HepG2 (cell line): ENCODE measurements around the gene PSORS1C1. TPM values are rescaled to one million over a fixed set of nuclear protein-coding genes. Genes with fewer than 3 reads are reported as not detected.
"Not testable (repeated sequence)": the region's sequence is repeated elsewhere in the genome, so short reads cannot be mapped to it uniquely, and the experiment has no call there.

Experiments
- ATAC-seq: fragments of 200-7000 bp; cut with Tn5 transposase; 3 replicates; pipeline ENCODE4 v1.9.1; 2020; ENCODE audit warnings: mild to moderate bottlenecking, moderate library complexity
- BruUV-seq: library from RNA; stranded (reverse); fragments of 400-500 nt; replicated peaks from 2 replicates; lab custom pipeline; 2021; lab: Mats Ljungman, UMichigan
- CTCF ChIA-PET: fragments of 300-600 bp; formaldehyde crosslinking; extraction: SDS; loops from one replicate; lab custom pipeline; 2021; ENCODE audit warnings: low total read pairs, inconsistent platforms, low intra/inter-chr PET ratio; lab: Yijun Ruan, JAX
- POLR2A ChIA-PET: fragments of 350-600 bp; sonication (Branson Sonifier 250); formaldehyde crosslinking; loops from one replicate; lab custom pipeline; 2020; ENCODE audit warnings: antibody characterized with exemption, inconsistent platforms; lab: Yijun Ruan, JAX
- DNase-seq: peaks from one replicate; pipeline ENCODE4 v3.0.0-alpha.2; 2015; ENCODE audit warnings: low spot score
- FAIRE-seq: peaks from 3 replicates; lab custom pipeline; 2011; peaks lifted over from hg19 to GRCh38; lab: Jason Lieb, UNC
- H2AFZ ChIP-seq: one replicate; pipeline ENCODE4 v1.6.1; 2011; ENCODE audit warnings: low read length, inconsistent platforms
- H3K27ac ChIP-seq: fragments of 300-600 bp; 3 replicates; pipeline ENCODE4 v1.8.0; 2011; ENCODE audit warnings: mixed run types, mild to moderate bottlenecking, mixed read lengths, low read length, inconsistent platforms; ENCODE audit not compliant: insufficient read depth; ENCODE audit errors: extremely low read length
- H3K27me3 ChIP-seq, 2 experiments: fragments of 200-600 bp in 1 of 2; 2 replicates in 1 of 2; 3 replicates in 1 of 2; pipeline versions ENCODE4 v1.6.0 to v1.8.0; 2011; ENCODE audit warnings: low read length in 2 of 2, mild to moderate bottlenecking in 2 of 2, moderate library complexity in 2 of 2, inconsistent platforms in 1 of 2; ENCODE audit not compliant: insufficient read depth in 2 of 2, control insufficient read depth in 1 of 2
- H3K36me3 ChIP-seq, 2 experiments: fragments of 200-600 bp in 1 of 2; replicated peaks in 1 of 2; 2 replicates in 1 of 2; 3 replicates in 1 of 2; pipeline versions ENCODE4 v1.5.1 to v1.8.0; 2011; ENCODE audit warnings: low read length in 2 of 2, inconsistent platforms in 1 of 2; ENCODE audit not compliant: insufficient read depth in 2 of 2, control insufficient read depth in 1 of 2
- H3K4me1 ChIP-seq: 2 replicates; pipeline ENCODE4 v1.5.1; 2012; ENCODE audit warnings: low read length, inconsistent platforms; ENCODE audit not compliant: insufficient read depth
- H3K4me2 ChIP-seq: 2 replicates; pipeline ENCODE4 v1.6.0; 2011; ENCODE audit warnings: low read depth, low read length, inconsistent platforms
- H3K4me3 ChIP-seq, 3 experiments: fragments of 200-600 bp in 1 of 3; sonication (generic), shearing (Covaris generic) in 1 of 3; replicated peaks in 1 of 3; 2 replicates each; pipeline ENCODE4 v1.5.1; 2011 to 2016; ENCODE audit warnings: low read length in 3 of 3, inconsistent platforms in 2 of 3, low read depth in 2 of 3, mild to moderate bottlenecking in 2 of 3, control low read depth in 1 of 3, mixed read lengths in 1 of 3; ENCODE audit not compliant: insufficient read depth in 1 of 3
- H3K79me2 ChIP-seq: one replicate; pipeline ENCODE4 v1.6.1; 2011; ENCODE audit warnings: low read length, inconsistent platforms; ENCODE audit not compliant: insufficient read depth
- H3K9ac ChIP-seq: 2 replicates; pipeline ENCODE4 v1.6.0; 2011; ENCODE audit warnings: mild to moderate bottlenecking, low read depth, low read length, inconsistent platforms; ENCODE audit not compliant: insufficient read depth
- H3K9me3 ChIP-seq: 2 replicates; pipeline ENCODE4 v1.5.1; 2012; ENCODE audit warnings: mild to moderate bottlenecking, low read length
- H4K20me1 ChIP-seq: 2 replicates; pipeline ENCODE4 v1.6.0; 2011; ENCODE audit warnings: inconsistent platforms, mild to moderate bottlenecking, low read length, moderate library complexity; ENCODE audit not compliant: insufficient read depth
- ARID2 ChIP-seq: sonication (generic); formaldehyde crosslinking; IDR thresholded peaks from 2 replicates; pipeline ENCODE4 v1.8.1; 2022; ENCODE audit warnings: mild to moderate bottlenecking, missing genetic modification reagents, borderline replicate concordance
- FOXK2 ChIP-seq: fragments of 450-650 bp; IDR thresholded peaks from 2 replicates; pipeline ENCODE4 v1.6.1; 2016
- HNRNPLL ChIP-seq: fragments of 200-400 bp; formaldehyde crosslinking; IDR thresholded peaks from 2 replicates; pipeline ENCODE4 v1.6.1; 2017; ENCODE audit warnings: mild to moderate bottlenecking, low read depth, low read length; ENCODE audit not compliant: poor library complexity, severe bottlenecking
- HOMEZ ChIP-seq: IDR thresholded peaks from 2 replicates; pipeline ENCODE4 v1.6.1; 2016; ENCODE audit warnings: low read depth
- JUN ChIP-seq: sonication (generic); formaldehyde crosslinking; IDR thresholded peaks from 2 replicates; pipeline ENCODE4 v1.4.0; 2020; ENCODE audit warnings: mild to moderate bottlenecking, missing genetic modification reagents
- MAZ ChIP-seq, 2 experiments: sonication (generic) in 1 of 2; formaldehyde crosslinking in 1 of 2; IDR thresholded peaks; 2 replicates each; pipeline versions ENCODE4 v1.5.0 to v1.6.1; 2012 to 2020; ENCODE audit warnings: low read depth in 2 of 2, mild to moderate bottlenecking in 2 of 2, borderline replicate concordance in 1 of 2, improper control_type of control experiment in 1 of 2, low read length in 1 of 2, missing genetic modification reagents in 1 of 2, moderate library complexity in 1 of 2
- NR2C2 ChIP-seq: sonication (generic); formaldehyde crosslinking; IDR thresholded peaks from 2 replicates; pipeline ENCODE4 v1.4.0; 2020; ENCODE audit warnings: missing genetic modification reagents, mild to moderate bottlenecking, moderate library complexity, borderline replicate concordance
- NR2F2 ChIP-seq: IDR thresholded peaks from 2 replicates; pipeline ENCODE4 v1.6.1; 2012; ENCODE audit warnings: low read depth, inconsistent platforms, borderline replicate concordance
- PBX2 ChIP-seq: IDR thresholded peaks from 2 replicates; pipeline ENCODE4 v1.6.1; 2016; ENCODE audit warnings: control low read depth
- POLR2AphosphoS2 ChIP-seq: IDR thresholded peaks from 2 replicates; pipeline ENCODE4 v1.6.1; 2011; ENCODE audit warnings: low read depth, low read length, improper control_type of control experiment
- SNAPC2 ChIP-seq: sonication (generic); formaldehyde crosslinking; IDR thresholded peaks from 2 replicates; pipeline ENCODE4 v1.8.1; 2022; ENCODE audit warnings: mild to moderate bottlenecking, missing genetic modification reagents
- SRY ChIP-seq: sonication (generic); formaldehyde crosslinking; IDR thresholded peaks from 2 replicates; pipeline ENCODE4 v1.8.0; 2022; ENCODE audit warnings: mild to moderate bottlenecking, missing genetic modification reagents
- TBX3 ChIP-seq: fragments of 450-650 bp; IDR thresholded peaks from 2 replicates; pipeline ENCODE4 v1.6.1; 2017; ENCODE audit warnings: antibody characterized with exemption, mild to moderate bottlenecking, inconsistent platforms, borderline replicate concordance
- TCF7L2 ChIP-seq: IDR thresholded peaks from 2 replicates; pipeline ENCODE4 v1.6.1; 2011; ENCODE audit warnings: mild to moderate bottlenecking, low read depth, low read length, moderate library complexity
- TEF ChIP-seq: sonication (generic); formaldehyde crosslinking; IDR thresholded peaks from 2 replicates; pipeline ENCODE4 v1.5.0; 2020; ENCODE audit warnings: missing genetic modification reagents
- ZNF331 ChIP-seq: sonication (generic); formaldehyde crosslinking; IDR thresholded peaks from 2 replicates; pipeline ENCODE4 v1.4.0; 2020; ENCODE audit warnings: missing genetic modification reagents
- WGBS: methylation state at CpG from one replicate; pipeline ENCODE4 v1.1.6; 2017; ENCODE audit warnings: low lambda C conversion rate; 5-methylcytosine and 5-hydroxymethylcytosine counted together
- in situ Hi-C: cut with HindIII; loops from 2 replicates; pipeline ENCODE4 v1.10.0; 2017; ENCODE audit warnings: low pct_unique_long_range_greater_than_20kb; ENCODE audit not compliant: extremely low pct_ligation_motif_present
- intact Hi-C: fragments of 100-400 bp; cut with micrococcal nuclease; formaldehyde crosslinking; loops from one replicate; pipeline ENCODE4 v1.10.0; 2022; ENCODE audit not compliant: unreplicated experiment
- polyA plus RNA-seq, 8 experiments: library from polyadenylated mRNA; depleted of rRNA in 3 of 8; stranded (reverse) in 7 of 8; unstranded in 1 of 8; fragments of >200 nt; fragmentation: Illumina TruSeq in 4 of 8; extraction: Trizol in 4 of 8; gene quantifications; 2 replicates each; pipeline versions ENCODE4 v1.2.1 to v1.2.3, GENCODE V29; 2011 to 2016; ENCODE audit warnings: low read depth in 4 of 8, missing spikeins in 1 of 8, mixed read lengths in 1 of 8; ENCODE audit not compliant: insufficient read depth in 1 of 8
- total RNA-seq, 5 experiments: library from RNA; depleted of rRNA; stranded (reverse); fragments of >200 nt; fragmentation: Illumina TruSeq; extraction: Trizol; gene quantifications; 2 replicates each; pipeline ENCODE4 v1.2.3, GENCODE V29; 2016; ENCODE audit warnings: low read depth in 1 of 5

PSORS1C1 gene
- total and polyA plus RNA-seq, 2 of the 13 experiments (the other 11 are each of a cell fraction or from before 2014, with no cell fraction given): 0.01 to 0.02 TPM

GRCh38 chr6:31065556-31065955, 49.0 kb upstream of the PSORS1C1 start:
- no peak overlapping the region for H3K4me3 ChIP-seq
- H3K27ac ChIP-seq: no peak overlapping the region
- 9% methylated on average over 2 of the region's 2 CpGs for WGBS
- no peak overlapping the region for H3K9ac ChIP-seq
- no peaks in the 10 kb centered on the region for H3K79me2 ChIP-seq
- no peak for TF ChIP-seq POLR2AphosphoS2
- no peak for TF ChIP-seq HNRNPLL
- TF ChIP-seq ZNF331 (CRISPR knock-in tag): no peak
- TF ChIP-seq NR2C2 (CRISPR knock-in tag): no peak
- no peak for TF ChIP-seq NR2F2
- TF ChIP-seq JUN (CRISPR knock-in tag): no peak
- TF ChIP-seq TCF7L2: no peak
- TF ChIP-seq MAZ (IDR thresholded peaks at IDR 0.05; ENCODE audit: borderline replicate concordance, low read depth, low read length): no peak
- TF ChIP-seq MAZ (CRISPR knock-in tag; IDR thresholded peaks at IDR 0.05; ENCODE audit: low read depth): no peak
- no peak for TF ChIP-seq FOXK2
- no peak for TF ChIP-seq SRY
- TF ChIP-seq SNAPC2 (CRISPR knock-in tag): no peak
- no peak for TF ChIP-seq HOMEZ
- TF ChIP-seq TBX3: no peak
- TF ChIP-seq ARID2 (CRISPR knock-in tag): no peak
- no peak for TF ChIP-seq PBX2 (CRISPR knock-in tag)
- no peak for TF ChIP-seq TEF (CRISPR knock-in tag)
- H3K36me3 ChIP-seq: no peaks in the 10 kb centered on the region
- 0 out of 5 replicates have a peak, but pooled peaks cover 0 to 3% of the 10 kb centered on the region in 2 experiments for H3K27me3 ChIP-seq
- BruUV-seq: no TSS peak
- no peak overlapping the region for H3K4me2 ChIP-seq
- CTCF ChIA-PET: no interaction called here
- ATAC-seq (no peak), FAIRE-seq (no peak), DNase-seq (no peak)
- in situ Hi-C loops (no loop called here), intact Hi-C loops (loop anchor here (5.0 kb wide), 1 partner anchor 238 kb away; no protein-coding TSS in a partner anchor)
- H2AFZ ChIP-seq: no peak overlapping the region
- POLR2A ChIA-PET: no interaction called here
- no peaks in the 10 kb centered on the region for H4K20me1 ChIP-seq
- no peaks in the 10 kb centered on the region for H3K4me1 ChIP-seq
- no peaks in the 10 kb centered on the region for H3K9me3 ChIP-seq

- H3K4me2 ChIP-seq, POLR2A ChIA-PET, H3K27me3 ChIP-seq, ATAC-seq, BruUV-seq, in situ Hi-C loops, CTCF ChIA-PET, H3K9me3 ChIP-seq, H3K36me3 ChIP-seq, H3K79me2 ChIP-seq, DNase-seq, H4K20me1 ChIP-seq, H3K4me3 ChIP-seq, H3K4me1 ChIP-seq, H3K9ac ChIP-seq, FAIRE-seq, H3K27ac ChIP-seq, H2AFZ ChIP-seq: not testable (repeated sequence)
- WGBS: 77% methylated on average over 19 of the region's 32 CpGs
- intact Hi-C loops: loop anchor here (5.0 kb wide), 1 partner anchor 240 kb away; no protein-coding TSS in a partner anchor
Measured at GRCh38 chr6:31067028-31067427, 47.6 kb upstream of the PSORS1C1 start.
